ENCODE data around the gene RPS18. TPM values are rescaled to one million over a fixed set of nuclear protein-coding genes. Genes with fewer than 3 reads are reported as not detected.

Gene RPS18
- total RNA-seq, 1 experiment from 2014 or later = 4,062 TPM

DNA sequence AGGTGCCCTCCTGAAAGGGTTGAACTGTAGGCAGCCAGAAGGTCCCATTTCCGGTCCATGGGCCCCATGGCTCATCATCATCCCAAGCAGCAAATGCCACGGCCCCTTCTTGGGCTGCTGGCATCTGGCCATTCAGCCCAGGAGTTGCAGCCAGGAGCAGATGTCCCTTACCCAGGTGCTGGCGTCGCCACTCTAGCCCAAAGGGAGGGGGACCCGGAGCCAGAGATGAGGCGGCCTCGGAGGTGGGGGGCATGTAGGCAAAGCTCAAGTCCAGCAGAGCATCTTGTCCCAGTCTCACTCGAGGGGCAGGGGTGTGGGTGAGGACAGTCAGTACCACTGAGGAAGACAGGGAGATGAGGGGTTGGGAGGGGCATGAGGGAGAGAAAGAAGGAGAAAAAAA is 33.2 kb downstream of the RPS18 start:
- DNase-seq (ENCODE audit: low read depth, low spot score) (no peak), ATAC-seq (no peak)
- CTCF ChIA-PET = no interaction called here
- POLR2A ChIA-PET = no interaction called here
- H3K4me1 ChIP-seq (ENCODE audit: control insufficient read depth in 1 of 2, insufficient read depth in 2 of 2, low read length in 2 of 2) = peaks cover 0 to 5% of the 10 kb centered on the region in 2 experiments; a peak in 1 of 4 replicates
- no peaks in the 10 kb centered on the region for H3K27me3 ChIP-seq (ENCODE audit: insufficient read depth, low read length)
- H3K9me2 ChIP-seq (ENCODE audit: insufficient read depth) = no peaks in the 10 kb centered on the region
- H3K9me3 ChIP-seq (ENCODE audit: control insufficient read depth in 1 of 2, insufficient read depth in 1 of 2, low read depth in 1 of 2, low read length in 2 of 2) = no peaks in the 10 kb centered on the region
- TF ChIP-seq, protein P1, sequence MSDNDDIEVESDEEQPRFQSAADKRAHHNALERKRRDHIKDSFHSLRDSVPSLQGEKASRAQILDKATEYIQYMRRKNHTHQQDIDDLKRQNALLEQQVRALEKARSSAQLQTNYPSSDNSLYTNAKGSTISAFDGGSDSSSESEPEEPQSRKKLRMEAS (IDR thresholded peaks at IDR 0.05) = no peak
- TF ChIP-seq, protein P2, sequence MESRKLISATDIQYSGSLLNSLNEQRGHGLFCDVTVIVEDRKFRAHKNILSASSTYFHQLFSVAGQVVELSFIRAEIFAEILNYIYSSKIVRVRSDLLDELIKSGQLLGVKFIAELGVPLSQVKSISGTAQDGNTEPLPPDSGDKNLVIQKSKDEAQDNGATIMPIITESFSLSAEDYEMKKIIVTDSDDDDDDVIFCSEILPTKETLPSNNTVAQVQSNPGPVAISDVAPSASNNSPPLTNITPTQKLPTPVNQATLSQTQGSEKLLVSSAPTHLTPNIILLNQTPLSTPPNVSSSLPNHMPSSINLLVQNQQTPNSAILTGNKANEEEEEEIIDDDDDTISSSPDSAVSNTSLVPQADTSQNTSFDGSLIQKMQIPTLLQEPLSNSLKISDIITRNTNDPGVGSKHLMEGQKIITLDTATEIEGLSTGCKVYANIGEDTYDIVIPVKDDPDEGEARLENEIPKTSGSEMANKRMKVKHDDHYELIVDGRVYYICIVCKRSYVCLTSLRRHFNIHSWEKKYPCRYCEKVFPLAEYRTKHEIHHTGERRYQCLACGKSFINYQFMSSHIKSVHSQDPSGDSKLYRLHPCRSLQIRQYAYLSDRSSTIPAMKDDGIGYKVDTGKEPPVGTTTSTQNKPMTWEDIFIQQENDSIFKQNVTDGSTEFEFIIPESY (IDR thresholded peaks at IDR 0.05; ENCODE audit: extremely low read depth, insufficient replicate concordance, low read length) = no peak
- TF ChIP-seq YY1 (IDR thresholded peaks at IDR 0.05; ENCODE audit: extremely low read depth, insufficient replicate concordance, low read depth, low read length) = no peak
- no peak for TF ChIP-seq POLR2AphosphoS5 (IDR thresholded peaks at IDR 0.05; ENCODE audit: low read depth, low read length)
- no peak for TF ChIP-seq POLR2A (IDR thresholded peaks at IDR 0.05; ENCODE audit: borderline replicate concordance, extremely low read depth, insufficient read depth, insufficient read length)
- TF ChIP-seq CEBPB (IDR thresholded peaks at IDR 0.05; ENCODE audit: low read depth) = no peak
- TF ChIP-seq SRF (IDR thresholded peaks at IDR 0.05; ENCODE audit: low read depth) = no peak
- TF ChIP-seq, protein P3, sequence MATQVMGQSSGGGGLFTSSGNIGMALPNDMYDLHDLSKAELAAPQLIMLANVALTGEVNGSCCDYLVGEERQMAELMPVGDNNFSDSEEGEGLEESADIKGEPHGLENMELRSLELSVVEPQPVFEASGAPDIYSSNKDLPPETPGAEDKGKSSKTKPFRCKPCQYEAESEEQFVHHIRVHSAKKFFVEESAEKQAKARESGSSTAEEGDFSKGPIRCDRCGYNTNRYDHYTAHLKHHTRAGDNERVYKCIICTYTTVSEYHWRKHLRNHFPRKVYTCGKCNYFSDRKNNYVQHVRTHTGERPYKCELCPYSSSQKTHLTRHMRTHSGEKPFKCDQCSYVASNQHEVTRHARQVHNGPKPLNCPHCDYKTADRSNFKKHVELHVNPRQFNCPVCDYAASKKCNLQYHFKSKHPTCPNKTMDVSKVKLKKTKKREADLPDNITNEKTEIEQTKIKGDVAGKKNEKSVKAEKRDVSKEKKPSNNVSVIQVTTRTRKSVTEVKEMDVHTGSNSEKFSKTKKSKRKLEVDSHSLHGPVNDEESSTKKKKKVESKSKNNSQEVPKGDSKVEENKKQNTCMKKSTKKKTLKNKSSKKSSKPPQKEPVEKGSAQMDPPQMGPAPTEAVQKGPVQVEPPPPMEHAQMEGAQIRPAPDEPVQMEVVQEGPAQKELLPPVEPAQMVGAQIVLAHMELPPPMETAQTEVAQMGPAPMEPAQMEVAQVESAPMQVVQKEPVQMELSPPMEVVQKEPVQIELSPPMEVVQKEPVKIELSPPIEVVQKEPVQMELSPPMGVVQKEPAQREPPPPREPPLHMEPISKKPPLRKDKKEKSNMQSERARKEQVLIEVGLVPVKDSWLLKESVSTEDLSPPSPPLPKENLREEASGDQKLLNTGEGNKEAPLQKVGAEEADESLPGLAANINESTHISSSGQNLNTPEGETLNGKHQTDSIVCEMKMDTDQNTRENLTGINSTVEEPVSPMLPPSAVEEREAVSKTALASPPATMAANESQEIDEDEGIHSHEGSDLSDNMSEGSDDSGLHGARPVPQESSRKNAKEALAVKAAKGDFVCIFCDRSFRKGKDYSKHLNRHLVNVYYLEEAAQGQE (IDR thresholded peaks at IDR 0.05; ENCODE audit: low read depth) = no peak
- no peak for TF ChIP-seq JUND (IDR thresholded peaks at IDR 0.05)
- no peak for TF ChIP-seq TCF7L2 (IDR thresholded peaks at IDR 0.05; ENCODE audit: borderline replicate concordance, extremely low read depth, insufficient read depth, insufficient read length)
- TF ChIP-seq FOSL1 (IDR thresholded peaks at IDR 0.05; ENCODE audit: low read depth) = no peak
- no peak for TF ChIP-seq ZNF274 (IDR thresholded peaks at IDR 0.05; ENCODE audit: low read depth, low read length)
- no peak for TF ChIP-seq CBX3 (IDR thresholded peaks at IDR 0.05; ENCODE audit: low read depth)
- TF ChIP-seq SP1 (IDR thresholded peaks at IDR 0.05; ENCODE audit: low read depth) = no peak
- TF ChIP-seq SIN3A (IDR thresholded peaks at IDR 0.05; ENCODE audit: low read depth) = no peak
- H3K4me2 ChIP-seq (ENCODE audit: low read length) = no peak overlapping the region
- no peak overlapping the region for H3K4me3 ChIP-seq (replicated peaks in 1 of 2; ENCODE audit: low read depth in 1 of 2, low read length in 2 of 2)
- H3K9ac ChIP-seq (ENCODE audit: low read length) = no peak overlapping the region
- H3K36me3 ChIP-seq (ENCODE audit: control insufficient read depth in 1 of 2, insufficient read depth in 2 of 2, low read length in 2 of 2) = peaks cover 9 to 11% of the 10 kb centered on the region in 2 experiments; a peak in 3 of 4 replicates
- H2AFZ ChIP-seq (ENCODE audit: low read depth, low read length, poor library complexity, severe bottlenecking) = no peak overlapping the region
- RAD21 ChIA-PET (ENCODE audit: low non-redundant PET in 1 of 2, low total read pairs in 2 of 2, uncharacterized antibody in 2 of 2, unreplicated experiment in 2 of 2) = no interaction called here
- H4K20me1 ChIP-seq (ENCODE audit: insufficient read depth) = no peaks in the 10 kb centered on the region
- intact Hi-C loops (cut with micrococcal nuclease) = no loop called here
- H3K27ac ChIP-seq (ENCODE audit: low read depth, low read length) = no peak overlapping the region
- no TSS peak for BruUV-seq (replicated peaks)
- peaks cover 18% of the 10 kb centered on the region for H3K79me2 ChIP-seq (ENCODE audit: insufficient read depth, low read length)
